Dedifferentiated amniotic fluid mesenchymal stem cell (primary cell): ENCODE data around the gene NR2C2AP.

Source experiments
- DNase-seq: peaks from one replicate; pipeline ENCODE4 v3.0.0-alpha.2; 2016; ENCODE audit errors: extremely low spot score

NR2C2AP gene

DNA sequence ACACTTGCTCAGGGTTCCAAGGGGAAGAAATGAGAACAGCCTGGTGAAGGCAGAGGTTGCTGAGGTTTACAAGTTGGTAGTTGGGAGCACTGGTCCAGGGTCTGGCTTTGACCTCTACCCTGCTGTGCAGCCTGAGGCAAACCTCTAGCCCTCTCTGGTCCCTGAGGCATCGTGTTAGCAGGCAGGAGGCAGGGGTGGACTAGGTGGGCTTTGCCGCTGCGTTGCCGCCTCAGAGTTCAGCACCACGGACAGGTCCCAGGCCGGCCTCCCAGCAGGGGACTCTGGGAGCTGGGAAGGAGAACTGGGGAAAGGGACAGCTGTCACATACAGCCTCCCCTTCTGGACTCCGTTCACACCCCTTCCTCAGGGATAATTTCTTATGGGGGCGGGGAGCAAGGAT, 11.7 kb upstream of the NR2C2AP start:
- no peak for DNase-seq

DNA sequence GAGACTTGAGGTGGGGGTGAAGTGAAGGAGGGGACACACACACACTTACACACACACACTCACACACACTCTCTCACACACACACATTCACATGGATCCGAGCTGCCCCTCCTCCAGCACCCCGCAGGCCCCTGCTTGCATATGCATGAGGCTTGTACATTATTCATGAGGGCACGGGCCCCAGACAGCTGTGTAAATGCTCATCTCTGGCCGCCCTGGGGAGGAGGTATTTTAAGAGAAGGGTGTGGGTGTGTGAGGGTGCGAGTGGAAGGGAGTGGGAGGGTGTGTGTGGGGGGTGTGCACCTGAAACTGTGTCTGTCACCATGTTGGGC, 10.9 kb upstream of the NR2C2AP start:
- DNase-seq: no peak

DNA sequence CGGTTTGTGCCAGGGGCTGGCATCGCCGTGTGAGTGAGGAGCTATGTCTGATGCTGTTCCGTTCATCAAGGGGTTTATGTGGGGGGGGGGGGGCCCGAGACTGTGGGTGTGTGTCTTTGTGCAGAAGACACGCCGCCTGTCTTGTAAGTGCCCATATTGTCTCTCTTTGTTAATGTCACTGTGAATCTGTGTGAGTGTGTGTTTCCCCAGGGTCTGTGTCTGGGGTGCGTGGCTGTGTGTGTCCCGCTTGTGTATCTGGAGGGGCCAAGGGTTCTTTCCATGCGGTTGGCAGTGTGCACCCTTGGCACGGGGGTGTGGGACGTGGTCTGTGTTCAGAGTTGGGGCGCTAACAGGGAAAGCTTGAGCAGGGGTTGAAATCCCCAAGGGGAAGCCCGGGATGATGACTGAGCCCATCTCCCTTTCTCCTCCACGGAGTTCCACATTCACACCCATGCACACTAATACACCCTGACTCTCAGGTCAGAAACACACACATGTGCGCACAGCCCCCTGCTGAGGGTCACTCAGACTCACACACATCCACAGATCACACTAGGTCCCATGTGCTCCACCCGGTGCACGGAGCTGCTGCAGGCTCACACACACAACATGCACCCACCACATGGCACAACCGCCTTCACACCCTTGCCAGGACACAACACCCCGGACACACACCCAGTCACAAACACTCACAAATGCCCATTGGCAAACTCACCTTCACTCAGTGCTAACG, 10.4 kb upstream of the NR2C2AP start:
- no peak for DNase-seq

DNA sequence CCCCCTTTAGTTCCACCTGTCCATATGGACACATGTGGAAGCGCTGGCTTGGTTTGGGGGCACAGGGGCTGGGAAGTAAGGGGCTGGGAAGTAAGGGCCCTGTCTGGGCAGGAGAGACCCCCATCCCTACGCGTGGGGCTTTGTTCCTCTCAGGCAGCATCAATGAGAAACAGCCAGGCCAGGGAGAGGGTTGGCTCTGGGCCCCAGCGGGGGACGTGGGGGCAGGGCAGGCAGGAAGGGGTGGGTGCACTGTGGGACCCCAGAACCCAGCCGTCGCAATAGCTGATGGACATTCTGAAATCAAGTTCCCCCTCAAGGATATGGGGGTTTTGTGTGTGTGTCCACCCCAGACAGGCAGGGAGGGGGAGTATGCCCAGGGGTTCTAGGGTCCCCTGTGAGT, 9.7 kb upstream of the NR2C2AP start:
- no peak for DNase-seq

DNA sequence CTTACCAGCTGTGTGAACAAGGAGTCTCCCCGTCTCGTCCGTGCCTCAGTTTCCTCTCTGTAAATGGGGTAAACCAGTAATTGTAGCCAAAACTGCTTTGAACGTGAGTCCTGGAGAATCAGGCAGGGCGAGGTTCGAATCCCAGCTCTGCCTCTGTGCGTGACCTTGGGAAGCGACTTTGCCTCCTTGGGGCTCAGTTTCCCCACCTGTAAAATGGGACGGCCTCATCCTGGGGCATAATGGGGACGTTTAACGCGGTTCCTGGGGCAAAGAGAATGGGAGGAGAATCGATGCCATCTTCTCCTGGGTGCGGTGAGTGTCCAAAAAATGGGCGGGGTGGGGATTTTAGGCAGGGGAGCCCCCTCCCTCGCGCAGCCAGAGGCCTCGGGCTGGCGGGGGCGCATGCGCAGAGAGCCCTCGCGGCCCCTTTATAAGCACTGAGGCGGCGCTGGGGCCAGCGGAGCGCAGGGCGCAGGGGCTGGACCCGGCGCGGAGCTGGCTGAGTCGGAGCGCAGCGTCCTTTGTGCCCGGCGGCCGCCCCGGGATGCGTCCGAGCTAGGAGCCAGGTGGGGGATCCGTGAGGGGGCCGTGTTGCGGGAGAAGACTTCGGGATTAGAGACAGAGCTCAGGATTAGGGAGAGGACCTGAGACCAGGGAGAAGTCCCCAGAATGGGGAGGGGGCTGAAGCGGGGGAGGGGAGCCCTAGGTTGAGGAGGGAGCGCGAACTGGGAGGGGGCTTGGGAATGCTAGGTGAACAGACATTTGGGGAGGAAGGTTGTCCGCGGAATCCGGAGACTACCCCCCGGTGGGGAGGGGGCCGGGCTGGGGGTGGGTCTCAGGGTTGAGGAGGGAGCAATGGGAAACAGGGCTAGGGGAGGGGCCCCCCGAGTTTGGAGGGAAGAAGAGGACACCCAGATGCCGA, 8.5 kb upstream of the NR2C2AP start, which contains the start of gene NCAN:
Gene NCAN (plus strand): TSS at position 460 of the 922 bp plus-strand sequence. CDS start 4,996 bp downstream, outside the sequence.
- no peak for DNase-seq

DNA sequence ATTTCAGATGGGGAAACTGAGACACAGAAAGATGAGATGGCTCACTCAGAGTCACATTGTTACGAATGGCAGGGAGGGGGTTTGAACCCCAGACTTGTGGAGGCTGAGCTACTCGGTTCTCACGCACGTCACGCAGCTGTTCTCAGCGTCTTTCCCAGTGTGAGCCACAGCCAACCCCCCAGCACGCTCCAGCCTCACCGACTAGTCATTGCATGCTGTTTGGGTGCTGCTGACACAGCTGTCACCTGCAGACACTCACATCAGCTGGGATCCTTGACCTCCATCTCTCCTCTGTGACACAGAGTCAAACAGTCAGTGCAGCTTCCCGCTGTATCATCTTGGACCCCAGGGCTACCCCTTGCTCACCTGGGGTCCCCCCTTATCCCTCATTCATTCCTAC, 6.2 kb upstream of the NR2C2AP start:
- no peak for DNase-seq

DNA sequence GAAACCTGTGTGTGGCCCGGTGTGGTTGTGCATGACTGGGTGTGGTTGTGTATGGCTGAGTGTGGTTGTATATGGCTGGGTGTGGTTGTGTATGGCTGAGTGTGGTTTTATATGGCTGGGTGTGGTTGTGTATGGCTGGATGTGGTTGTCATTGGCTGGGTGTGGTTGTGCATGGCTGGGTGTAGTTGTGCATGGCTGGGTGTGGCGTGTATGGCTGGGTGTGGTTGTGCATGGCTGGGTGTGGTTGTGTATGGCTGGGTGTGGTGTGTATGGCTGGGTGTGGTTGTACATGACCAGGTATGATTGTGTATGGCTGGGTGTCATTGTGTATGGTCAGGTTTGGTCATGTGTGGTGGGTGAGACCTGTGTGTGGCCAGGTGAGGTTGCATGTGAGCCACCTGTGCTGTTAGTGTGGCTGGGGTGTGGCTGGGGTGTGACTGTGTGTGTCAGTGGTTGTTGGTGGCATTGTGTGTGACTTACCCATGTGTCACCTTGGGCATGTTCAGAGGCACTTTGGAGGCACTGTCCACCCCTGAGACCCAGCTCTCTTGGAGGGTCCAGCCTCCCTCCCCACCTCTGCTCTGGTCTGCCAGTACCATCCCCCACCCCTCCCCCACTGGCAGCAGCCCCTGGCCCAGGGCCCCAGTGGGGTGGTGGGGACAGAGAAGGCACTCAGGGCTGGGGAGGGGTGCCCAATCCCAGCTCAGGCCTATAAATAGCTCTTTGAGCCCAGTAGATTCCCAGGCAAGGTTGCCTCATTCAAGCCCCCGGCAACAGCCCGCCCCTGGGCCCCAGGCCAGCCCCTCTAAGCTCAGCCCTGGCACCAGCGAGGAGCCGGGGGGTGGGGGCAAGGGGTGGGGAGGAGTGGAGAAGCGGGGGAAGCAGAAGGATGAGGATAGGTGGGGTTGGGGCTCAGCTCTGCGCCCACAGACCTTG, 4.7 kb upstream of the NR2C2AP start:
- DNase-seq: no peak

DNA sequence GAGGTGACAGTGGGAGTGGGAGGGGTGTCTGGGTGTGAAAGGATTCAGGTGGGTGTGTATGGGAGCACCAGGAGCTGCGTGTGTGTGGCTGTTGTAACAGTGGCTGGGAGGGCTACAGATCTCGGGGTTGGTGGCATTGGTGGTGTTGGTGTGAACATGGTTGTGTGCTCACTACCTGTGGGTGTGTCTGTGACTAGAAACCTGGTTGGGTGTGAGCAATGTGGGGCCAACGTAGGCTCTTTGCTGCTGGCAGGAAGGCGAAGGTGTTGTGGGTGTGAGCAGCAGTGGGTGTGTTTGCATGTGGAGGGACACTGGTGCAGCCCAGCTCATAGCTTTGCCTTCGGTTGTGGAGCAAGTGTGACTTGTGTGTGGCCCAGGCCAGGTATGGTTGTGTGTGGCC, 3.7 kb upstream of the NR2C2AP start:
- no peak for DNase-seq

DNA sequence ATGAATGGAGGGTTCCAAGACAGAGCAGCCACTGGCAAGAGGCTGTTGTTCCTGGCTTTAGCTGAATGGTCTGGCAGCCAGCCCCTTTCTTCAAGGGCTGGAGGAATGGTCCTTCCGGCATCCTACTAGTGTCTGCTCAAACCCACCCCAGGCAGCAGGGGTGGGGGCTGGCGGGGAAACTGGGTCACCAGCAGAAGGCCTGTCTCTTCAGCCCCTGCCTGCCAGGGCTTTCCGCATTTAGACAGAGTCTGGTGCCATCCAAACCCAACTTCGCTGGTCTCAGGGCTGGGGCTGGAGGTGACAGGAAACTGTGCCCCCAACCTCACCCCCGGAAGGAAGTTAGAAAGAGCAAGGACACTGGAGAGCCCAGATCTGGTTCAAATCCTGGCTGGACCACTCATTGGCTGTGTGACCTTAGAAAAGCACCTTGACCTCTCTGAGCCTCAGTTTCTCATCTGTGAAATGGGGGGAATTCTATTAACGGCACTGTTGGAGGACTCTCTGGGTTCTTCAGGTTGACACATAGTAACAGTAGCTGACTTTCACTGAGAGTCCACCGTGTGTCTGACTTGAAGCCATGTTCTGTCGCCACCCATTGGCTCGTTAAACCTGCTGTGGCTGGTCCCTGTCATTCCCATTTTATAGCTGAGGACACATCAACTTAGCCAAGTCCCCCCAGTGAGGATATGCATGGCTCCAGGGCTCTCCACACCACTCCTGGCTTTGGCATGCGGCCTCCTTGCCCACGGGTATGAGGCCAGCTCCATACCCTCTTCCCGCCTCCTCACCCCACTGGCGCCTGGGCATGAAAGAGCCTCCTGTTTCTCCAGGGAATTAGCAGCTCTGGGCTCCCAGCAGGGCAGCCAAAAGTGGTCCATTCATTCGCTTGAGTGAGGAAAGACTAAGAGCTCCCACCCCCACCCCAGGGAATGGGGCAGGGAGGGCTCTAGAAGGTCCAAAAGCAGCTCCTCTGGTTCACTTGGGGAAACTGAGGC, 2.5 kb upstream of the NR2C2AP start:
- no peak for DNase-seq

DNA sequence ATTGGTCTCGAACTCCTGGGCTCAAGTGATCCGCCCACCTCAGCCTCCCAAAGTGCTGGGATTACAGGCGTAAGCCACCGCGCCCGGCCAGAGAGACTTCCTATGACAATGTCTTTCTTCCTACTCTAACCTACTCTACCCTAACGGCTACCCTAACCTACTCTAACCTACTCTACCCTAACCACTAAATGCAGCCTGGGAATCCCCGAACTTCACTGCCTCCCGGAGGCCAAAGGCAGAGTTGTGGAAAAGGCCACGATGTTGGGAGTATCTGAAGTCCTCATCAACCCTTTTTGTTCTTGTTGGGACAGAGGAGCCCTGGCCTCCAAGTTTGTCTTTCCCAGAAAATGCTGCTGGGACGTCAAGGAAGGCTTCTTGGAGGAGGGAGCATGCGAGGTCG, 967 bp upstream of the NR2C2AP start:
- DNase-seq: no peak

DNA sequence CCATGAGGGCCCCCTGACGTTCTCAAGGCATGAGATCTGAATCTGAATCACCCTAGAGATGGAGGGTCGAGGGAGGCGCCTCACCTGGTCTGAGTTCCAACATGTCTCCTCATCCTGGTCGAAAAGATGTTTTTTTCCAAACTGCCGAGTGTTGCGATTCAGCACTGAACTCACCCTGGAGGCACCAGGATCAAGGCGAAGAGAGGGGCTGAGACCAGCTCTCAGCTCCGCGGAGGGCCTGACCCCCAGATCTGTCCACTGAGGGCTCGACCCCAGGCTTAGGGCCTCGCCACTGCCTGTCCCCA, 555 bp downstream of the NR2C2AP start:
- DNase-seq: no peak

DNA sequence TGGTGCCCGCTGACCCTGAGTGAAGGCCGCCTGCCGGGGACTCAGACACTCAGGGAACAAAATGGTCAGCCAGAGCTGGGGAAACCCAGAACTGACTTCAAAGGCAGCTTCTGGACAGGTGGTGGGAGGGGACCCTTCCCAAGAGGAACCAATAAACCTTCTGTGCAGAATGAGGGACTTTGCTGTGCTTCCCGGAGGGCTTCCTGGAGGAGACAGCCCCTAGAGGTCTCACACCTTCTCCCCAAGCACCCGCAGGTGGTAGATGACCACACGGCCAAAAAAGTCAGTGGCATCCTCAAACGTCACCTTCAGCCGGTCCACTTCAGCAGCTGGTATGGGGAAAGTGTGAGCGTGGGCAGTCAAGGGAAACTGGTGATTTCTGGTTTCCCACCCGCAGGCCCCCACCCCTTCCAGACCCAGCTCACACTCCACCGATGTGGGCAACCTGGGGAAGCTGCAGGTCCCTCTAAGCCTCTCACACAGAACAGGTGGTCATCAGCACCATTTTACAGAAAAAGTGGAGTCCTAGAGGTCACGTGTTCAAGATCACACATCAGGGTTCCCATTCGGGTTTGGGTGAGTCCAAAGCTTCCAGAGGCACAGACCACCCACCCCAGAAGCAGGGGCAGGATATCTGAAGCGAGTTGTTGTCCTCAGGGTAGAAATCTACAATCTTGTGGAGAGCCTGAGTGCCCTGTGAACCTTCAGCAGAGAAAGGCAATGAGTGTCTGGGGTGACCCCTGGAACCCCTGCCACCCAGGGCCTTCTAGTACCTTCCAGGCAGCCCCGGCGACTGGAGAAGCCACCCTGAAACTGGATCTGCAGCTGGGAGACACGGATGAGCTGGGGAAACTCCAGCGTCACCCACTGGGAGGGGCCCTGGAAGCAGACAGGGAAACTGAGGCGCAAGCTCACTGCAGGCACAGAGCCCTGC, 1.2 kb downstream of the NR2C2AP start:
- DNase-seq: no peak

DNA sequence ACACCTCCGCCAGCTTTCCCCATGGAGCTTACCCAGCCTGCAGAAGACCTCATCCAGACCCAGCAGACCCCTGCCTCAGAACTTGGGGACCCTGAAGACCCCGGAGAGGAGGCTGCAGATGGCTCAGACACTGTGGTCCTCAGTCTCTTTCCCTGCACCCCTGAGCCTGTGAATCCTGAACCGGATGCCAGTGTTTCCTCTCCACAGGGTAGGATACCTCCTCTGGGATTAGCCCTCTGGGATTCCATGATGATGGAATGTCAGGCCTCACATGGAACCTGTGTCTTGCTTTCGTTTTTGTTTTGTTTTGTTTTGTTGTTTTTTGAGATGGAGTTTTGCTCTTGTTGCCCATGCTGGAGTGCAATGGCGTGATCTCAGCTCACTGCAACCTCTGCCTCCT, 9.3 kb downstream of the NR2C2AP start:
- no peak for DNase-seq

DNA sequence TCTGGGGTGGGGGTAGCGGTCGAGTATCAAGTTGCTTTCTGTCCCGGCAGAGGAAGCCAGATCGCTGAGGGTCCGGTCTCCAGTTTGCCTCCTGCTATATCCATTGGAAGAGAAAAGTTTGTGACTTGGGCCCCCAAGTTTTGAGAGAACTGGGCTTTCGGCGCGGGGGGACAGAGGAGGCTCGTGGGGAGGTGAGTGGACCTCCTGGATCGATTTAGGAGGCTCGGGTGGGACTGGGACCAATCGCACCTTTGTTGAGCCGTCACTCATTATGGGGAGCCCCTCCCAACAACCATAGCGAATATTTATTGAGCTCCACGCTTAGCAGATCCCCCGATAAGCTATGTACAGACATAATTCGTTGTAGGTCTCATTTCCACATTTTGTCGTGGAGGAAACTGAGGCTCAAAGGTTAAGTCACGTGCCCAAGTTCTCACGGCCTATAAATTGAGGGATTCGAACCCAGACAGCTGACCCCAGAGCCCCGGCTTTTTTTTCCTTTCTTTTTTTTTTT, 10.2 kb downstream of the NR2C2AP start:
- DNase-seq: no peak

DNA sequence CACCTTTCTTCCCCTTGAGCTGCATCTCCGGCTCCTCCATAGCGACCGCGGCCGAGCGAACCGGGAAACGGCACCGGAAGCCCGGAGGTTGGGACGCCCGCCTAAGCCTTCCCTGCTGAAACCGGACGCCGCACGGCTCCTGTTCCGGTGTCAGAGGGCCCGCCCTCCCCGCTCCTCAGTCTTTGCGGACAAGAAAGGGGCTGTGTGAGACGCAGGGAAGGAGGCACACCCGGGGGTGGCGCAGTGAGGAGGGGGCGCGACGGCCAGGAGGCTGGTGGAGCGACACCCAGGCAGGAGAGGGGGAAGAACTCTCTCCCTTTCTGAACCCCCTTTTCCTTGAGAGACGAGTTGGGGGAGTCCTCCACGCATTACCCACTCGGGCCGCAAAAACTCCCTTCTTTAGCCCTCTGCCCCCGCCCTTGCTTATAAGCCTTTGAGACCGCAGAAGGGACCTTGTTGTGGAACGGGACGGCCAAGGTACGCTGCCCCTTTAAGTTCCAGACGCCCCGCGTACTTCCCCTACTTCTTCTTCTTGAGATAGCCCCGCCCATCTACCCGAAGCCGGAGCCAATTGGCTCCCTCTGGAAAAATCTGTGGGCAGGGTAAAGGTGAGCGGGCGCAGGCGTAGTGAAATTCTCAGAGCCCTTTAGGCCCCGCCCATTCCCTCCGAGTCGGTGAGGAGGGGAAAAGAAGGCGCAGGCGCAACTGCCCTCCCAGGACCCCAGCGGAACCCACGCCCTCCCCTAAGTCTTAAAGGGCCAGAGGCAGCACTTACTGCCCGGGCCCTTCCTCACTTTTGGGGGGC, 10.9 kb downstream of the NR2C2AP start, which contains the start of the genes BORCS8 and RFXANK:
Gene BORCS8 (minus strand): TSS at position 75 of the 805 bp plus-strand sequence. CDS start 35 bp downstream, at position 40.
Gene RFXANK (plus strand): TSS at position 181 of the 805 bp plus-strand sequence. CDS start 1,689 bp downstream, outside the sequence.
- DNase-seq: peak; percentile 99

DNA sequence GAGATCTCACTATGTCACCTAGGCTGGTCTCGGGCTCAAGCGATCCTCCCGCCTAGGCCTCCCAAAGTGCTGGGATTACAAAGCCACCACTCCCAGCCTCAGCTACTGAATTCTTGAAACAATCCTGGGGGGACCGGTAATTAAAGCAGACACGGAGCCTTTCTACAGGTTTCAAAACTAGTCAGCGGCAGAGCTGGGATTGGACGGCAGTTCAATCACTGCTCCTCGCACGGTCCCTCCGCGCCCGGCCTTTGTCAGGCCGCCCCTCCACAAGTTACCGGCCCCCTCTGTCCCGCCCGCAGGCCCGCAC, 11.5 kb downstream of the NR2C2AP start:
- DNase-seq: no peak

DNA sequence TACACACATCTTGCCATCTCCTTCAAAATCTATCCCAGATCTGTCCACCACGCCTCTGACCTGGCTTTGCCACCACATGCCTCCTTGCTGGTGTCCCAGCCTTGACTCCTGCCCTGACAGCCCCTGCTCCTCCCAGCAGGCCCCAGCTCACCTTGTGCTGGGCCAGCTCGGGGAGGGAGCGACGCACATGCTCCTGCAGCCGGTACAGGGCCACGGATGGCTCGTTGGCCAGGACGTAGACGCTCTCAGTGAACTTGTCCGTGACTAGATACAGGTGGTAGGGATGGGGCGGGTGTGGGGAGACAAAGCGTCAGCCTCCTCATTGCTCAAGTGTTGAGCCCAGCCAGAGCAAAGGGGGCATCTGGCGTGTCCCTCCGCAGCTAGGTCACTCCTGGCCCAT, 16.5 kb downstream of the NR2C2AP start:
- DNase-seq: no peak

DNA sequence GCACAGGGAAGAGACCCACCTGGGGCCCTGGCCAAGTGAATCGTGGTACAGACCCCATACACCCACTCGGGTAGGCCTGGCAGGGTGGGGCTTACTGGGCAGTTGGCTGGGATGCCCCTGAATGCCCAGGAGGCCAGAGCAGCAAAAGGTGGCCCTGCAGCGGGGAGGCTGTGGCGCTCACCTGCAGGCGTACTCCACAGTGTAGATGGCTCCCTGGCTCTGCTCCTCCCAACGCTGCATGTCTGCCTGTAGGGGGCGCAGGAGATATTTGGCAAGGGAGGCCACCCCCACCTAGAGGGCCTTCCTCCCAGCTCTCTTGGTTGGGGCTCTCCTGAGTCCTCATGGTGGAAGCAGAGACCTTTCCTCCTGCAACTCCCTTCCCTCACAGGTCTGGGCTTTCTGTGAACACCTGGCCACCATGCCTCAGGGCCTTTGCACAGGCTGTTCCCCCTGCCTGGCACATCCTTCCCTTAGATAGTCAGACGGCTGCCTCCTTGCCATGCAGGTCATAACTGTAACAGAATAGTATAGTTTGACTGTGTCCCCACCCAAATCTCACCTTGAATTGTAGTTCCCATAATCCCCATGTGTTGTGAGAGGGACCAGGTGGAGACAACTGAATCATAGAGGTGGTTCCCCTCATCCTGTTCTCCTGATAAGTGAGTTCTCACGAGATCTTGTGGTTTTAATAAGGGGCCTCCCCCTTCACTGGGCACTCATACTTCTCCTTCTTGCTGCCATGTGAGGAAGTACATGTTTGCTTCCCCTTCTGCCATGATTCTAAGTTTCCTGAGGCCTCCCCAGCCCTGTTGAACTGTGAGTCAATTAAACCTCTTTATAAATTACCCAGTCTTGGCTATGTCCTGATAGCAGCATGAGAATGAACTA, 17.1 kb downstream of the NR2C2AP start:
- no peak for DNase-seq
